Ureter (tissue), 1 donor: ENCODE results near the gene WDR86. TPM values are rescaled to one million over a fixed set of nuclear protein-coding genes. Genes with fewer than 3 reads are reported as not detected.

Experiments used
- DNase-seq: peaks from one replicate; pipeline ENCODE4 v3.0.0-alpha.2; 2020; ENCODE audit warnings: low spot score
- total RNA-seq: library from RNA; stranded (reverse); gene quantifications from one replicate; pipeline ENCODE4 v1.2.4, GENCODE V29; 2023
- donor health status: DM: yes; HTN: yes; CAD: no.

Gene WDR86
- total RNA-seq, 1 donor from 2014 or later: 4.3 TPM

DNA sequence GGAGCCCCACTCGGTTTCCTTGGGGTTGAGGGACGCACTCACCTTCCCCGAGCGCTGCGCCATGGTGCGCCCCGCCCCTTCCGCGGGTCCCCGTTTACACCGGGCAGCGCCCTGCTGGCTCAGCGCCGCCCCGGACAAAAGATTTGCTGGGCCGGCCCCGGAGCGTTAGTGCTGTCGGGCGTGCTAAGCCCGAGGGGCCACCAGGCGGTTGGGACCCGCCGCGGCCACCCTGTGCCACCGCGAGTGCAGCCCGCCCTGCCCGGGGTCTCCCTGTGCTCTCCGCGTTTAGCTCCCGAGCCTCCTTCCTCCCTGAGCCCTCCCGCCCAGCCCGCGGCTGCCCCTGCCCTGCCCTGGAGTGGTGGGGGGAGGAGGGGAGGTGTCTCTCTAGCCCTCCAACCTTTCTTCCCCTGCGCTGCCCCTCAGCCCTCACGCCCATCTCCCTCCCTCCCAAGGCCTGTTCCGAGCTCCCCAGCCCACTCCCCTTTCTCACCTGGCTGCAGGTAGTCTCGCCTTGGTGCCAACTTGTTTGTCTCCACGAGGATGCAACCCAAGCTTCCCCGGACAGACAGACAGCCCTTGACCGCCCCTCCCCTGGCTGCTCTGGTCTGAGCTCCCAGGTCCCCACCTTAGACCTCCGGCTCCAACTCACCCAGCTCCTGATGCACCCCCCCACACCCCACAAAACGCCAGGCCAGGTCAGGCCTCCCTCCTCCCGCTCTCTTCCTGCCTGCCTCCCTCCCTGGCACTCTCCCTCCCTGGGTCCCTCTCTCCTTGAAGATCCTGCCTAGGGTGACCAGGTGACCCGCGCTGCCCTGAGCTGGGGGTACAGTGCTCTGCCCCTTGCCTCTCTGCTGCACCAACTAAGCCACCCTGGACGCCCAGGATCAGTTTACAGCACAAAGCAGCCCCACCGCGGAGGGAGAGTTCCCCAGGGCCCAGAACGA, 30.3 kb upstream of the WDR86 start, which contains the start of gene CRYGN:
Gene CRYGN (minus strand): TSS at position 287 of the 944 bp plus-strand sequence. CDS start 224 bp downstream, at position 63.
- no peak for DNase-seq

DNA sequence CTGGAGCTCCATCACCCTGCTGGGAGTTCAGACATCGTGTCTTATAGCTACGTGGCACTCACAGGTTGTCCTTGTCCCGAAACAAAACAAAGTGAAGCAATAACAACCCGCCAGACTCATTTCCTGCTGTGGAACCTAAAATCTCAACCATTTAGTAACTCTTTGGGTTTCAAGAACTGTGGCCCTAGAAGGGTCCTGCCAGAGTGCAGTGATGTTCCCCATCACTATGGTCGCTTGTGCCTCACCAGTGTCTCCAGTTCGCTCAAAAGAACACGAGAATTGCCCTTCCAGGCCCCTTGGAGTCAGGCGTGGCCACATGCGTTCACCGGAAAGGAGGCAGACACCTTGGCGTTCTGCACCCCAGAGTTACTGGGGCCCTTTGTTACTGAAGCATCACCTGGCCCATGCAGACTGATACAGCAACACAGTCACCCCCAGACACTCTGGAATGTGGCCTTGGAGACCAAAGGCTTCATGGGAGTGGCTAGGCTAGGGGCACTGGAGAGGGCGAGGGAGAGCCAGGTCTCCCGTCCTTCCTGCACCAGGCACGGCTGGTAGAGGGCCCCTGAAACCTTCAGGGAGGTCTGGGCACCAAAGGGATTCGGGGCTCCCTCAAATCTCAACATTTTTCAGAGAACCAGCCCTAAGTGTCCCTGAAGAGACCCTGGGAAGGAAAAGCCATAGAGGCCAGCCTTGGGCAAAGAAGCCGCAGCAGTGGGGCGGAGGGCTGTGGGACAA, 29.2 kb upstream of the WDR86 start:
- DNase-seq: no peak

DNA sequence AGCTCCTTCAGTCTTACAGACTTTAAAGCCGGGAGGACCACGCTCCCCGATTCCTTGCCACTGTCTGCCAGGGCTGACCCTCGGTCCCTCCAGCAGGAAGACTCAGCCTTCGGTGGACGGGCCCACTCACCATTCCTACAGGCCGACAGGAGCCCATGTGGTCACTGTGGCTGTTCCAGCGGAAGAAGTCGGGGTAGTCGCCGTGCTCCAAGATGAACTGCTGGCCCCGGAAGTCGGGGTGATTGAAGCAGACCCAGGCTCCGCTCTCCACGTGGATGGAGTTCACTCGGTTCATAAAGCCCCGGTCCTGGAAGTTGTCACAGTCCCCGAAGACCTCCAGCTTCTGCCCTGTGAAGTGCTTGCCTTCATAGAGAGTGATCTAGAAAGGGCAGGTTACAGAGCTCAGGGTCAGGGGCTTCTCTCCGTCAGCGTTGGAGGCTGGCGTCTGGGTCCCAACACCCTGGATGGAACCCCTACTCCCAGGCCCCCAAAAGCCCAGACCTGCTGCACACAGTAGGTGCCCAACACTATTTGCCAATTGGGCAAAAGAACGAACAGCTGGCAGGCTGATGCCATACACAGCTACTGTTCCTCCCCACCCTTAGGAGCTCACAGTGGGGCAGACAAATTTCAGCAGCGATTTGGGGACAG, 28.2 kb upstream of the WDR86 start:
- no peak for DNase-seq

DNA sequence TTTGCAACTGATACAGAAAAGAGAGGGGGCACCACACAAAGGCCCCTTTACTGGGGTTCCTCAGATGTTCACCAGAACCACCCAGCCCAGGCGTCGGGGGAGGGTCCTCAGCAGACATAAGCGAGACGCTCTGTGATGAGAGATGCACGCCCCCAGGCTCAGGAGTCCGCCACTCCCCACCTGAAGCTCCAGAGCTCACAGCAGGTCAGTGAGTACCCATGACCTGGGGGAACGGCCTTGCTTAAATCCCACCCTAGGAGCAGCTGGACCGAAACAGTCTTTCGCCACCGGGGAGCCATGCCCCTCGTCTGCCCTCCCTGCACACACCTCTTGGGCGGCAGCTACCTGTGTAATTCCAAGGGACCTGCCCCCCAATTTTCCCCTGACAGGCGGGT, 27.3 kb upstream of the WDR86 start:
- DNase-seq: no peak

DNA sequence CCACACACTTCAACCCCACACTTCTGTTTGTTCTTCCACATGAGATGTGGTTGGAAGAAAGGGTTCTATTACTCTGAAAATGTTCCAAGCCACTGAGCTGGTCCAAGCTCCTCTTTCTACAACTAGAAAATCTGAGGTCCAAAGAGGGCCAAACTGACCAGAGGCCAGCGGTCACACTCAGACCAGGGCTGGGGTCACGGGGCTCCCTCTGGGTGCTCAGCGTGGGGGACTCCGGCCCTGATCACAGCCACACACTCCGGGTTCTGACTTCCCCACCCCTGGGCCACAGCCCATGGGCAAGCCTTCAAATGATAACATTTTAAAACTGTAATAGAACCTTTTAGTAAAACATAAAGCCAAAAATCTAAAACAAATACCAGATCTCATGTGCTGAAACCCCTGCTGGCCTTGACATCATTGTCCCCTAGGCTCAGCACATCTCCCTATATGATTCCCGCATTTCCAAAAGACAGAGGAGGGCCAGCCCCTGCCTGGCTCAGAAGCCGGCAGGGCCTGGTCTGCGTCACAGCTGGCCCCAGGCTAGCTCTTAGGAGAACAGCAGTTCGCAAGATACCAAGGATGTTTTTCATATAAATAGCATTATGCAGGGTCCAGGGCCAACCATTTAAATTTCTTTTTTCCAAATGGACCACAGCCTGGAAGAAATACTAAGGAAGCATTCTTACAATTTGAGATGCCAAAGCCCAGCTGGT, 26.8 kb upstream of the WDR86 start:
- no peak for DNase-seq

DNA sequence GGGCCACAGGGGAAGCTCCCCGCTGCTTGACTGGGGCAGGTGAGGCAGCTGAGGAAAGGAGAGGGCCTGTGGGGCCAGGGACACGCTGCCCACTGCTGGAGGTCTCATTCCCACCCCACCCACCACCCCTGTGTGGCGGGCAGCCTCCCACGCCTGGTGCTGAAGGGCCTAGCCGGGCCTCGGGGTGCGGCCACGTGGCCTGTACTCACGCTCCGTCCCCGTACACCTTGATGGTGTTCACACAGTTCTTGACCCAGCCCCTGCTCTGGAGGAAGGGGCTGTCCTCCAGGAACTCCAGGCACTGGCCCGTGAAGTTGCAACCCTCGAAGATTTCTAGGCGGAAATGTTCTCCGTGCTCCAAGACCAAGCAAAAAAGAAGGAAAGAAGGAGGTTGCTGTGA, 26.1 kb upstream of the WDR86 start:
- no peak for DNase-seq

DNA sequence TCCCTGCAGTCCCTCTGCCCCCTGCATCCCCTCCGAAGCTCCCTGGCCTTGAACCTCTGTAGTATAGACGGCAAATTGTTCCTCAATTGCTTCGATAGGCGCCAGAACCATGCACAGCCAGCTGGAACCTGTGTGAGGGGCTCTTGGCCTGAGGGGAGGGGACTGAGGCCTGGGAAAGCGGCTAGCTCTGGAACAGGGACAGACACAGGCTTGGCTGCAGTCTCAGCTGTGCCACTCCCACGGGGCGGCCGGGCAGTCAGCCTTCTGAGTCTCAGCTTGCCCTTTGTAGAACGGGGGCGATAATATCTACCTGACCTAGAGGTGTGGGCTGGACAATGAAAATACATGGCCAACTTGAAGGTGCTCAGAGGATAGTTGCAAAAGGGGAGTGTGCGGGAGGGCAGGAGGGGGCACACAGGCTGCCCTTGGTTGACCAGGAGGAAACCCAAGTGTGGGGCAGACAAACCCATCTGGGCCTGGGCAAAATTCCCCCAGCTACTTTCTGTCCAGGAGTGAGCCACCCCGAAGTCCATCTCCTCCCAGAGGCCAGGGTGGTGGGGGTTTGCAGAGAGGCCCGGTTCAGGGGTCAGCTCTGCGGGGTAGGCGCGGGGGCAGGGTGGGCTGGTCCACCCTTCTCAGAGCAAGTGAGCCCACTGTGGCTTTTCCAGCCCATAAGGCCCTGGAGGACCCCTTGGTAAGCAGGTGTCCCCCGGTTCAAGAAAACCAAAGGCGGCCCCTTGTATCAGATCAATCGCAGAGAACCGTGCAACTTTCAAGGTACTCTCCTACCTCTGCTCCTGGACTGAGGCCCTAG, 25.5 kb upstream of the WDR86 start:
- no peak for DNase-seq

DNA sequence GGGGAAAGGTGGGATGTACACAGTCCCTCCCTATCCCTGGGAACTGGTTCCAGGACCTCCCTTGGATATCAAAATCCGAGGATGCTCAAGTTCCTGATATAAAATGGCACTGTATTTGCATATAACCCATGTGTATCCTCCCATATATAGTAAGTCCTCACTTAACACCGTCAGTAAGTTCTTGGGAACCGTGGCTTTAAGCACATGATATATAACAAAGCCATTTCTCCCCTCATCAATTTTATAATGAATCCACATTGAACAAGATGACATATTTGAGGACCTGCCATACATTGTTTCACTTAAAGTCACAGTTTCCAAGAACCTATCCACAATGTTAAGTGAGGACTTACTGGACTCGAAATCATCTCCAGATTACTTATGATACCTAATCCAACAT, 24.7 kb upstream of the WDR86 start:
- no peak for DNase-seq

DNA sequence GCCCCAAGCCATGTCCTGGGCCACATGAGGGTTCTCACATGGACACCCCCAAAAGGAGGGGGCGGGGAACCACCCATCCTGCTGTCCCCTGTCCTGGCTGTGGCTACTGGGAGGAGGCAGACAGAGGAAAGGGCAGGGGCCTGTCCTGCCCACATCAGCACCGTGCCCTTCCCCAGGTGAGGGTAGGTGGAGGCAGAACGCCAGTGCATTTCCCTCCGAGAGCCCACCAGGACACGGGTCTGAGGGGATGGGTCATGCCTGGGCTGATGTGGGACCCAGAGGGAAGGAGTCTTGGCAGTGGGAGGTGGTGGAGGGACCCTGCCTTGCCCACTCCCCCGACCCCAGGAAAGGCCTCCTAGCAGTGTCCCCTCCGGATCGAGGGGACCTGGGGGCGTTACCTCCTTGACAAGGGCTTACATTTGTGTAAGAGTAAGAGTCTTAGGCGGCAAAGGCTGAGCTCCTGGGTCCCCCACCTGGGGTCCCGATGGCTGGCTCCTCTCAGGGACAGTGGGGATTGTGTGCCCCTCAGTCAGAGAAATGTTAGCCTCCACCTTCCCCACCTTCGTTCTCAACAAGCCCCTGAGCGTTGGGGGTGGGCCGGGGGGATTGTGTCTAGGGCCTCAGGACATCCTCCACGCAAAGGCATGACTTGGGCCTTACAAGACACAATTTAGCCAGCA, 24.0 kb upstream of the WDR86 start:
- DNase-seq: no peak

DNA sequence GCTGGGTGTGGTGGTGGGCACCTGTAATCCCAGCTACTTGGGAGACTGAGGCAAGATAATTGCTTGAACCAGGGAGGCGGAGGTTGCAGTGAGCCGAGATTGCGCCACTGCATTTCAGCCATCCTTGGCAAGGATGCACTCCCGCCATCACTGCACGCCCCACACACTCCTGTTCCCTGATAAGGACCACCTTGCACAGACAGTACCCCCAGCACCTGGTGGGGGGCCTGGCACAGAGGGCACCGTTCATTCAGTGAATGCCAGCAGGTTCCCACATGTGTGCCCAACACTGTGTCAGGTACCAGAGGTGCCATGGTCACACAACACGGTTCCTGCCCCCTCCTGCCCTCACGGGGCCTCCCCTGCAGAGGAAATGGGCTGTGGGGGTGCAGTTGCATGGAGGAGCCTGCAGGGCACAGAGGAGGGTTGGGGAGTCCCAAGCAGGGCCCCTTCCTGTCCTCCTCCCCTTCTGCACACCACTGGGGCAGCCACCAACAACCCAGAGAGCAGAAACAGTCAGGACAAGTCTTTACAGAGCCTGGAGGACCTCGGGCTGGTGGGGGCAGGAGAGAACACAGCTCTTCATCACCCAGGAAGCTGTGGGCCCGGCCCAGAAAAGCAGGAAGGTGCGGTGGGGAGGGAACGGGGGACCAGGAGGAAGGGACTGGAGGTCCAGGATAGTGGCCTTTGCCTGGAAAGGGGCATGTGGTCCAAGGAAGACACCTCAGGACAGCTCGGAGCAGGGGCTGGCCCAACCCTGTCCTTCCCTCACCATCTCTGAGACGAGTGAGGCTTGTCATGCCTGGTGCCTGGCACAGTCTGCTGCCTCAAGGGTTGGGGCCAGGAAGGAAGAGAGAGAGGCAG, 23.1 kb upstream of the WDR86 start:
- no peak for DNase-seq

DNA sequence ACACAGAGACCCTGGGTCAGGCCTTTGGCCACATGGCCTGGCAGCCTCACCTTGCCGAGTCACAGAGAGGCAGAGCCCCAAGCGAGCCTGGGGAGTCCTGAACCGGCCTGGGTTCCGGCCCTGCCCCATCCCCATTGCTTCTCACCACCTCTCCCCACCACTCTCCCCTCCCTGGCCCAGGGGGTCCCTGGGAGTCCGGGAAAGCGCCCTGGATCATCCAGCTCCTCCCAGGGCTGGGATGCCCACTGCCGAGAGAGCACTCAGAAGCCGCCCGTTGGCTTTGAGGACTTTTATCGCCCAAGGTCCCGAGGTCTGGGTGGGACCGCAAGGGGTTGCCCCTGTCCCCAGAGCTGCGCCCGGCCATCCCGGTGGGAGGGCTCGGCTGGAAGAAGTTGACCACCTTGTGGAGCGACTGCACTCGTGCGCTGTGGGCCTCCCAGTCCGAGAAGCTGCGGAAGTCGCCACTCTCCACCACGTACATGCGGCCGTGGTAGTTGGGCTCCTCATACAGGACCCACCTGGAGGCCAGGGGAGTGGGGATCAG, 22.0 kb upstream of the WDR86 start:
- DNase-seq: no peak

DNA sequence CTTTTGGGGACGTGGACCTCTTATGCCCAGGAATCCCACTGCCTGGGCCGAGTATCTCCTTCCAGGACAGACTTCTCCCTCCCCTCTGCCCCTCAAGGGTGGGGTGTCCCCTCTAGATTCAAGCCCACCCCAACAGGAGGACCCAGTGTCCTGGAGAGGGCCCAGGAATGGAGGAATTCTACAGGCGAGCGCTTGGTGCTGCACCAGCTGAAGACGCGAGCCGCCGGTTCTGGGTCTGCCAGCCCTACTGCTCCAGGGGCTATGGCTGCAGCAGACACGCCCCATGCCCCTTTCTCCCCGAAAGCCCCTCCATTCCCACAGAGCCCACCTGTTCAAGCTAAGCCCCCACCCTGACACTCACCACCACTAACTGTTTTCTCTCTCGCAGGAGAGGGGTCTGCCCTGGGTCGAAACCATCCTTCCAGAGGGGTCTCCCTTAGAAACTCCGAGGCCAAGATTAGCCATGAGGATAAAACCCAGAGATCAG, 21.5 kb upstream of the WDR86 start:
- DNase-seq: no peak

DNA sequence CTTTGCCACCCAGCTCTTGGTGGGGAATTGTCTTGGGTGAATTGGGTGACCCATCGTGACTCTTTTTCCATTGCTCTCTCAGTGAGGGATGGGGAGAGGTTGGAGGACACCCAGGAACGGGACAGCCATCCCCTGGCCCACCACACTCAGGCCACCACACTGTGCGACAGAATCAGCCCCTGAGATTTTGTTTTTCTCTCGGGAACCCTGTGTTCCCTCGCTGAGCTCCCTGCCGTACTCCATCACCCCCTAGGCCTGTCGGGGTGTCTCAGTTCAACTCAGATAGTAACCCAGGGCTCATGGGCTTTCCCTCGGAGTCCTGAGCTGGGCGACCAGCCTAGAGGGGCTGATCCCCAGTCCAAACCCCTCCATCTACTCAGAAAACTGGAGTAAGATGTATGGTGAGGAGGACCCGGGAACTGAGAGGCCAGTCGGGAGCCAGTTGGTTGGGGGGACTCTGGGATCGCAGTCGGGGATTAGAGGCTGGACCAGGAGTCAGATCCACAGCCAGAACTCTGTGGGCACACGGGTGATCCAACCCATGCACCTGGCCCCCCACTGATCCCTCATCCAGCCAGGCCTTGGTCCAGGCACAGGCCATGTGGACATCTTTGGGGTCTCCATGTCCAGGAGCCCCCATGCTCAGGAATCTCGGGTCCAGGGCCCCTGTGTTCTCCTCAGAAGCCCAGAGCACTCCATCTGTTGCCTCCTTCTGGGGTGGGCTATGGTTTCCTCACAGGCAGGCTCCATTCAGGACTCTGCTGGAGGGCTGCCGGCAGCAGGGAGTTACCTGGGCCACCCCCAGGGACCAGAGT, 20.8 kb upstream of the WDR86 start:
- no peak for DNase-seq

DNA sequence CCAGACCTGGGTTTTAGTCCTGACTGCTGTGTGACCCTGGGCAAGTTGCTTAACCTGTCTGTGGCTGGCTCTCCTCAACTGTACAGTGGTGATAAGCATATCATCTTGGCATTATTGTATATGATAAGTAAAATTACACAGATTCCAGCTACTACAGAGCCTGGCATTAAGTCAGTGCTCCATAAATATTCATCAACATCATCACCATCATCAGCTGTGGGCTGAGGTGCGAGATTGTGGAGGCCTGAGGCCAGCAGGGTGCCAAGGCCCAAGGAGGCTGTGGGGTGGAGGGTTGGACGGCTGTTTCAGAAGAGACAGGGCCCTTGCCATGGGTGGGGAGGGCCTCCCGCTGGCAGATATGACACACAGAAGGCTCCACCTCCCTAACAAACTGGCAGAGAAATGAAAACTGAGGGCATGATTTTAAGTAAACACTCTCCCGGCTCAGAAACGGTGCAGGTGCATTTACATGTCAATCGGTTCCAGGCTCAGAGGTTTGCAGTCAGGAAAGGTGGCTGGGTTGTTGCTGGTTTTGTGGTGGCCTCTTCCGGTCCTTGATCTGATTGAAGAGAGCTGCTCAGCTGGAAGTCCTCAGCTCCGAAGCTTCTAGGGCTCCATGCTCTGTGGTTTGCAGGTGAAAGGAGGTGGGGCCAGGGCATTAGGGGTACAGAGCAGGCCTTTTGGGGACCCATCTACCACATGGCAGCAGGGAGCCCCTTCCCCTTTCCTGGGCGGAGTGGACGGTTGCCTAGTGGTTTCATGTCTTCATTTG, 19.9 kb upstream of the WDR86 start:
- no peak for DNase-seq

DNA sequence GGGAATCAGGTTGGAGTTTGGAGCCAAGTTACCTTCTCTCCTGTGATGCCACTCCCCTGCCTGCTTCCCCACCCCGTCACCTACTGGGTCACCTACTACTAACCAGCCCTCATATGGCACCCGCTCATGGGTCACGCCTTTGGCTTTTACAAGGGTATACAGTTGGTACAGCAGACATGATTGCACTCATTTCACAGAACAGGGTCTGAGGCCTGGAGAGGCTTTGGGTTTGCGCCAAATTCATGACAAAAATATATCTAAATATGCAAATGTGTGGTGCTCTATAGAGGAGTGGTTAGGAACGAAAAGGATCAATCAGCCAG, 19.4 kb upstream of the WDR86 start:
- DNase-seq: no peak

DNA sequence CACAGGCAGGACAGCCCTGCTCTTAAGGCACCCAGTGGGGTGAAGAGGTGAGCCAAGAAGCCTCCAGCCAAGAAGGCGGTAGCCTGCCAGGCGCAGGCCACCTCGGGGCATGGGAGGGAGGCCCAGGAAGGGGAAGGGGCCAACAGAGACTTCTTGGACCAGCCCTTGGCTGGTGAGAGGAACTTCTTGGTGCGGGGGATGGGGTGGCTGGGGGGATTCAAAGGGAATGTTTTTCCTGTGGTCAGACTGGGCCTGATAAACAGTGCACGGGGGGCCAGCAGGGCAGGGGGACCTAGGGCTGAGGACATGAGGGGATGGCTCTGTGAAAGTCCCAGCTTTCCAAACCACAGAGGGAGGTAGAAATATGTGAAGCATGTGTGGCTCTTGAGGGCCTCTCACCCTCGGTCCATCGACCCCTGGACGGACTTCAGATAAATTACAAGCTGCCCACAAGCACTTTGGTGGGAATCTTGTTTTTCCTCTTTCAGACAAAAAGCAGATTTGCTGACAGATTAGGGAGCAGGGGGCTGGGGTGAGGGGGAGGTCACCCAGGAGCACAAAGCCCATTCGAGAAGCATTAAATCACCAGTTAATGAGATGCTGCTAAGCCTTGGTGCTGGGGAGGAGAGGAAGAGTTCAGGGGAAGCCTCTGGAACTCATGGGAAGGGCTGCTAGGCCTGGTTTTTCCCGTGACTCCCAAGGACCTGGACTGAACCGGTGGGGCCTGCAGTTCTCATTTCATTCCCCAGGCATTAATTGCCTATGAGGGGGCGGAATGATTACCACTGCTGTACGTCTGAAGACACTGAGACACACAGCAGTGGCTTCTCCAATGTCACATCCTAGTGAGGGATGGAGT, 18.8 kb upstream of the WDR86 start:
- no peak for DNase-seq
